GM21576 (cell line): ENCODE data around the gene NTM.

Experiments
- ATAC-seq: cut with Tn5 transposase; IDR thresholded peaks from one replicate; pipeline ENCODE4 v1.9.1; 2021; ENCODE audit warnings: mild to moderate bottlenecking, moderate library complexity; ENCODE audit not compliant: unreplicated experiment

NTM gene

DNA sequence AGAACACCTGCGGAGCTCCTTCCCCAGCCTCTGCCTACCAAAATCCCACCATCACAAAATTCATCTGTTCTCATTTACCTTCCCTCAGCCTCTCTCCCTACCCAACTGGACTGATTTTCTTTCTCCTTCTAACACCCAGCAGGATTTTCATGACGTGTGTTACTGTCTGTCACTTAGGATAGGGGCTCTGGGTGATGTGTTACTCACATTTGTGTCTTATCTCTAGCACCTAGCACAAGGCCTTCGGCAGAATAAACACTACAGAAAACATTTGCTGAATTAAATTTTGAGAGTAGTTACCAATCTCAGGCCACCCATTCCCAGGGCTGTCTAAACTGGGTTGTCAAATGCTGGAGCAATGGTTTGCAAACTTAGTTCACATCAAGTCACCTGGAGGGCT, 88.0 kb downstream of the NTM start:
- ATAC-seq = no peak

DNA sequence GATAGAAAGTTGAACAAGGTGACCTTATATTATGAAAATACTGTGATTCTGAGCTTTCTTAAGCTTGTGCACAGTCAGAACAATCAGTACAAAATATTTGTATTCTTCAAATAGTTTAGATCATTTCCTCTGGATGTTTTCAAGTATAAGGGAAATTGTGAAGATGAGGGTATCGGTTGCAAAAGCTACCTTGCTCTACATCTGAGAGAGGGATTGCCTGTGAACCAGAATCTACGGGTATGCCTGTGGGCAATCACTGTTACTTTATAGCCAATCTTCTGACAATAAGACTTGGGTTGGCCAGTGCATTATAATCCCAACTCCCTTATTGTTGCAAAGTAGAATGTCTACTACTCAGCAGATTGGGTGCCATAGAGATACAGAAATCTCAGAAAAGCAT, 90.5 kb downstream of the NTM start:
- ATAC-seq = no peak

DNA sequence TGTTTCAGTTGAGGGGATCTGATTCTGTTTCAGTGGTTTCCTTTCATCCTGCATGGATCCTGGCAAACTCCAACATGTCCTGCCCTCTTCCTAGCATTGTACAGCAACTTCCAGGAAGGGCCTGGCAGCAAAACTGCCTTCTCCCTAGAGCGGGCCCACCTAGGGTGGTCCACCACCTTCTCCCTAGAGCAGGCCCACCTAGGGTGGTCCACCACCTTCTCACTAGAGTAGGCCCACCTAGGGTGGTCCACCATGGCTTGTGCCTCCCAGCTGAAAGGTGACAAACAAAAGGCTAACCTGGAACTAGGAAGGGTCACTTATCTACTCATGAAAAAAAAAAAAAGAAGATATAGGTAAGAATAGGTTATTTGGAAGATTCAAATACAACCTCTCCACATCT, 92.2 kb downstream of the NTM start:
- no peak for ATAC-seq

DNA sequence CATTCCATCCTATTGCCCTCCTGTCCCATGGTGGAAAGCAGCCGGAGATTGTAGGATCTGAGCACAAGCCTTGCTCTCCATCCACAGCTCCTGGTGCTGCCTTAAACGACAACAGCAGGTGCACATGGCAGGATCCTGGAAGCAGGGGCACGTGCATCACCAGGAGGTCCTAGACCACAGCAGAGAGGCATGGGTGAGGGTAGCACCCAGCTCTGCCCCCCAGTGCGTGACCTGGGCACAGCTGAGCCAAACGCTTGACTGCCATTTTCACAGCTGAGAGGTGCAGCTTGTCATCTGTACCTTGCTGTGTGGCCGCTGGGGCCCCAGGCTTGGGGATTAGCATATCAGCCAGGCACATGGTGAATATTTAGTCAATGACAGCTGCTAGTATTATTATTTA, 92.7 kb downstream of the NTM start:
- no peak for ATAC-seq

DNA sequence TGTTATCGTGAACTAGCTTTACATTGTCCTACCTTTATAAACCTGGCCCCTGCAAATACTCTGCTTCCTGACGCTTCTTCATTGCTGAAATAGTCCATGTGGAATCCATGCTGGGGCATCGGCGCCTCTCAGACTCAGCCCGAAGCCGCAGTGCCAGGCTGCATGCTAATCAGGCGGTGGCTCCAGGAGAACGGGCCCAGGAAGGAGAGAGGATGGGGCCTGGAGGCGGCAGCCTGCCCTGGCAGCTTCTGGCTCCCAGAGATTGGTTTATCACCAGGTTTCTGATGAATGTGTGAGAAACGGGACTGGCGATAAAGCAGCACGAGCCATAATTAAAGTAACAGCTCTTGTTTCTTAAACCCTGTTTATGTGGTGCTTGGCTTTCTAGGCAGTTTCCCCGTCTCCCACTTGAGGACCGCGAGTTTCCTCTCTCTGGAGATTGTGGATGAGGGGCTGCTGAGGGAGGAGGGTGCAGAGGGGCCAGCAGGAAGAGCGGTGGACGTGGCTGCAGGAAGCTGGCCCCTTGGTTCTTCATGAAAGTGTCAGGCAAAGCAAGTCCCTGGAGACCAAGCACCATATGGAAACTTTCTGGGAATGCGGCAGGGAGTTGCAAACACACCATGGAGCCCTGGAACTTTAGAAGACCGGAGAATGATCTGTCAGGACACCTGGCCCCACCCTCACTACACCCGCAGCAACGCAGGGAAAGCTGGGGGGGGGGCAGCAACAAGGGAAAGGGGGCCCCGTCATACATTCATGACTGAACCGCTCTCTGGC, 93.4 kb downstream of the NTM start:
- no peak for ATAC-seq

DNA sequence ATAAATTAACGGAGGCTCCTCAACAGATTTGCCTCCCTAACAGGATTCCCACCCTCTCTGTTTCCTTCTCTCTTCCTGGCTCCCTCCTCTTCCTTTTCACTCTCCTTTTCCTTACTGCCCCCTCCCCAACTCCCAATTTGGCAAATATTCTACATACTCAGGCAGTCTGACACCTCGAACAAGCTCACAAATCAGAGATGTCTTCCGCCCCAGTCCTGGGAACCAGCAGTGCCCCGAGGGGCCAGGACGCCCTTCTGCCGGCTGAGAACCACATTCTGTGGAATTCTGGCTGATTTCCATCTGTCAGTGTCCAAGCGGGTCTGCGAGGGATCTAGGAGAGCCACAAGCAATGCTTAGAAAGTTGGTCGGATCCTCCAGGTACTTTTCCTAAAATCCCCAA, 94.0 kb downstream of the NTM start:
- ATAC-seq = no peak

DNA sequence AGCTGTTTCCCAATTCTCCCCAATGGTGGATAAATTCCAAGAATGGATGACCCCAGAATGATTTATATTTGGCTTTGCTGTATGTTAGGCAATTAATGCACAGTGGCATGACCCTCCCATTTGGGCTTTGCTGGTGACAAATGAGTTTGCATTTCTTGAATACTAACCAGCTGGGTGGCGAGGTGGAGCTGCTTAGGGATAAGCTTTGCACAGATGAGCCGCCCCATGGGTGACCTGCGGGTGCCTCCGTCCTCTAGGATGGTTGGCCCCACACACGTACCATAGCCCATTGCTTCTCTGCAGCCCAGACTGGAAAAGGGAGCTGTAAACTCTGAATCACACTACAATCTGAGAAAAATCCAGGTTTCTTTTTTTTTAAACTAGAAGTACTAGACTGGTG, 94.6 kb downstream of the NTM start:
- ATAC-seq = no peak

DNA sequence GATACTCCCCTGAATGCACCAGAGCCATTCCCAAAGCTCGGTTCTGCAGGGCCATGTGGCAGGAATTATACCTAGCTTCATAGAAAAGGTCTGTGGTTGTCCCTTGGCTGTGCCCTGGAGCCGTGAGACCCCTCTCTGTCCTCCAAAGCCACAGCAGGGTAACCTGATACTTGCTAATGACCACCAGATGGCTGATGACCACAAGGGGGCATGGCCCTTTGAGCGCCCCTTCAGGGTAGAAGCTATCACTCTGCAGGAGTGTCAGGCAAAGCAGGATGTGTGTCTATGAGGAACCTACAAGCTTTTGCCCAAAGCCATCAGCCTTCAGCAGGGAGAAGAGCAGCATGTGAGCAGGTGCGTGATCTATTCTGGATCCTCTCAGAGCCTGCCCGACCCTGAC, 95.3 kb downstream of the NTM start:
- ATAC-seq = no peak

DNA sequence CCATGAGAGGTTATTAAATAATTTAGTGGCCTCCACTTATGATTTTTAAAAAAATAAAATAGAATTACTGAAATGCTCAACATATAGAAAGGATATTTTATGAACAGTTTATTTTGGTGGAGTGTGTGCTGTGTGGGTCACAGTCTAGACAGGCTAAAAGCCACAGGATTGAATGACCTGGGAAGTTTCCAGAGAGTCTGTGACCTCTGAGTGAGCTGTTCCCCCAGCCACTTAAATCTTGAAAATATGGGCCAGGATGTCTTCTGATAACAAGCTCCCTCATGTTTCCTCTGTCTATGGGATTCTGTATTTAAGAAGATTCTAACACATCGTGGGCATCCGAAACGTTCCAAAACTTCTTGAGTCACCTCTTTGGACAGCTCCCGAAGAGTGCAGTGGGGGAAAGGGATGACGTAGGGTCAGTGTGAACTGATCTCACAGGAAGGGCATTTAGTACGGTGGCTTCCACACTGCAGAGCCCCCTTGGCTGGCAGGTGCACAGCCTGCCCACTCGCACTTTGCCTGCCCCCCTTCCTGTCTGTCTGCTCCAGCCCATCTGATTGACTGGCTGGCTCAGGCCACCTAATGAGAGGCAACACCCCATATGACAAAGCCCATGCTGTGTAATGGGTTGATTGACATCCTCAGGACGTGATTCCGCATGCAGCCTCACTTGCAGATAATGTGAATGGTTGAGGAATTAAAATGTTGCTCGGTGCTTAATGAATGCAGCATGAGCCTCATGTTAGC, 97.4 kb downstream of the NTM start:
- ATAC-seq = no peak

DNA sequence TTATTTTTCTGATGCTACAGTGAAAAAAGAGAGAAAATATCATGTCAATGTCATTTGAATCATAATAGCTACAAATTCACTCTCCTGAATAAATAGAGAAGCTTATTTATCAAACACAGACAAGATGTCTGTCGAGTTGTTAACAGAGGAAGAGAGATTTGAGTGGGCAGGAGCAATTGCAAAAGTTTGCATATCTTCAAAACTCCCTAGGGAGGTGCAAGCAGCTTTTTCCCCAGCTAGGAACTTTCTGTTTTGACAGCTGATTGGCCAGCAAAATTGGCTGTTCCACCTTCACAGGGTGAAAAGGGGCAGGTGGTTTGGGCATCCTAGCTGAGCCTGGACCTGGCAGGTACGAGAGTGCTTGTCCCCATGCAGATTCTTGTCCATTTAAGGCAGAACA, 98.2 kb downstream of the NTM start:
- ATAC-seq = no peak

DNA sequence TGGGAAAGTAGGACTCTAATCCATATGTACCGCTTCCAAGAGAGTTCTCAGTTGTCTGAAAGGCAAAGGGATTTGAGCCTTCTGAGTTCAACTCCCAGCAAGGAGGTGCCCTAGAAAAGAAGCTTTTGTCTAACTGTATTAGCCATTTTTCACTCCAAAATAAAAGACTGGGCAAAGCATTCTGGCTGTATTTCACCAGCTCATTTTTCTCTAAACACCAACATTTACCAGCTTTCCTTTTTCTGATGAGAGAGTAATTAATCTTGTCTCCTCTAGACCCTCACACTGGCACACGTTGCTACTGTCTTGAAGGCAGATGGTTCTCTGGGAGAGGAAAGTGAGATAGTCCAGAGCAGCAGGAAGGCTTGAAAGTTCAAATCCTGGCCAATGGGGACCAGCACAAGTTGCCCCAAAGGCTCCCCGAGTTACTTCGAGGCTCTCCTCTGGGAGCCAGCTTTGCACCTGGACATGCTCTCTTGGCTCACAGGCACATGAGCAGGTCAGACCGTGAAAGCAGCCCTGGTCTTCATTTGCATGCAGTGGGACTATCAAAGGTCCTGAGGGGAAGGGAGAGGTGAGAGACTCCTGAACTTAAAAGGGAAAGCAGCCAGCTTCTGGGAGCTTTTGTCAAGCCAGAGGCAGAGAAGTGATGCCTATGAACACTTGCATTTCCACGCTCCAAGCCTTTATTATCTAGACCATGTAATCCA, 100.0 kb downstream of the NTM start:
- ATAC-seq = no peak

DNA sequence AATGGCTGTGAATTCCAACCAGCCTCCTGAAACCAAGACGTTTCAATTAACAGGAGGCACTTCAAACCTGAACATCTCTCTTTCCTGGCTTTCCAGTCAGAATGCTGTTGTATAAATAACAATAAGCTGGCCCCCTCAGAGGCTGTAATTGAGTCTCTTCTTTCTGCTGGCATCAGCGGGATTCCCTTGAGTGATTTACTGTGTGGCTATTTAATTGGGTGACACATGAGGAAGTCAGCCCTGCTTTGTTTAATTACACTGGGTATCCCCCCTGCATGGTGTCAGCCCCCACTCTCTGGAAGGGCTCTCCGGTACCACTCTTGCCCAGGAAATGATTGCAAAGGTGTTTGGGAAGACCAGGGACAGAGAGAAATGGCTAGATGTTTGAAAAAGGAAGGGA, 101.6 kb downstream of the NTM start:
- ATAC-seq = no peak

DNA sequence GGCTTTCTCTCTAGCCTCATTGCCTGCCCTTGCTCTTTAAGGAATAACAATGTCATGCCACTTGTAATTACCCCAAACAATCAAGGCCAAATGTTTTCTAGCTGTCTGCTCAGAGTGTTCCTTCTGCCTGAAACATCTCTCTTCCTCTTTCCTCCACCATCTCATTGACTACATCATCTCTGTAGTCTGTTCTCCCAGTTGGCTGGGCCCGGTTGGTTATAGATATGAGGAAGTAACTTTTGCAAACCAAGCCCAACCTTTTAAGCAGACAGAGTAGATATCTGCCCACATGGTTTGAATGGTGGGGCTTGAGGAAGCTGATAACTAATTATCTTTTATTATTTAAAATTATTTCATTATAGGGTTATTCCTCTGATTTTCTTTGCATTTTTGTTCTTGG, 104.5 kb downstream of the NTM start:
- ATAC-seq = no peak

DNA sequence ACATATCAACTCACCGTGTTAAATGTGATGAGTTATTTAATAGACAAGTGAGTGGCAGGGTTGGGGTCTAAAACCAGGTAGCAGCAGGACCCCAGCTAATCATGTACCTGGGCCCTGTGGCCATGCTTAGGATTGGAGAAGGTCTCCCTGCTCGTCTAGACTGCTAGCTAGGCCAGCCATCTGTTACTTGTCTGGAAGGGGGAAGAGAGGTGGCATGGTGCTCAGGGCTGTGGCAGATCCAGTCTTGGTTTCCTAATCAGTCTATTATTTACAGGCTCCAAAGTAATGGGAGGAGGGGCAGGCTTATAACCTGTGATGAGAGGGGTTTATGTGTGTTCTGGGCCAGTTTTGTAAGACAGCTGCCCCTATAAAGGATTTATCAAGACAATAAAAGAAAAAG, 105.9 kb downstream of the NTM start:
- no peak for ATAC-seq

DNA sequence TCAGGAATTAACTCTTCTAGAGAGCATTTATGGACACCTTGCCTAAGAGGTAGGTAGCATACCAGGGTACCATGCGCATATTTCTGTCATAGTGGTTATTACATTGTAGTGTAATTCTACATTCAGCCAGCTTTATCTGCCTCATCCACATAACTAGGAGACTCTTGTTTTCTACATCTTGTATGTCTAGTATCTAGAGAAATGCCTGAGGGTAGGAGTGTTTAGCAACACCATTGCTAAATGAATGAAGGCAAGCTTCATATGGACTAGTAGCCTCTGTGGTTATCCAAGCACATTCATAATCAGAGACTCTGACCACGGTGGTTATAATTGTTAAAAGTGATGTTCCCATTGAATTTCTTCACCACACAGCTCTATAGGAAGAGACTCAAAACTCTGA, 107.9 kb downstream of the NTM start:
- ATAC-seq = no peak

DNA sequence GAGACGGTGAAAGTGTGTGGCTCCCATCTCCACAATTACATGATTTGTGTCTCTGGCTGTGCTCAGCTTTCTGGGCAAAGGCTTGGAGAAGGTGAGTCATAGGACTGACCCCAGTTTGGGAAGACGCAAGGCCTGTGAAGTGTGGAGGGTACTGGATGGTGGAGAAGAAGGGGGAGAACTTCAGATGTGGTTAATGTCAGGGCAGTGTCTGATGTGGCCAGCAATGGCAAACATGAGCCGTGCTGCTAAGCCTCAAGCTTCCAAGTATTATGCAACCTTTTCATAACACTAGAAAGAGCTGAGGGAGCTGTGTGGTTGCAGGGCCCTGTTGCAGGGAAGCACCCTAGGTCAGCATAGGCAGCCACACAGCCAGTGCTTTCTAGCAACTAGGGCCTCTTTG, 110.9 kb downstream of the NTM start:
- no peak for ATAC-seq

DNA sequence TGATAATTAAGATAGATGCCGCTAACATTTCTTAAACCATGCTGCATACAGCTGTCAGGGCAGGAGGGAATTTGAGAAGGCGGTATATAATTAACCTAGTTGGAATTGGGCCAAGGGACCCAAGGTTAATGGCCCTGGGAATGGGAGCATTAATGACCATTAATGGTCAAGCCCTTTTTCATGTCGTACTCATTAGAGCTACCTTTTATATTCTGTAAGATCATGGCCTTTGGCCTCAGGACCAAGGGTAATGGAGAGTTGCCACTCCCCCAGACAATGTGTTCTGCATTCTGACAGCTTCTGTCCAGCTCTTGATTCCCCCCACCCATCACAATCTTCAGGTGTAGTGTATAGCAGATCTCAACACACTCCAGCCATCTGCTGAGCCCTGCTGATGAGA, 111.6 kb downstream of the NTM start:
- no peak for ATAC-seq

DNA sequence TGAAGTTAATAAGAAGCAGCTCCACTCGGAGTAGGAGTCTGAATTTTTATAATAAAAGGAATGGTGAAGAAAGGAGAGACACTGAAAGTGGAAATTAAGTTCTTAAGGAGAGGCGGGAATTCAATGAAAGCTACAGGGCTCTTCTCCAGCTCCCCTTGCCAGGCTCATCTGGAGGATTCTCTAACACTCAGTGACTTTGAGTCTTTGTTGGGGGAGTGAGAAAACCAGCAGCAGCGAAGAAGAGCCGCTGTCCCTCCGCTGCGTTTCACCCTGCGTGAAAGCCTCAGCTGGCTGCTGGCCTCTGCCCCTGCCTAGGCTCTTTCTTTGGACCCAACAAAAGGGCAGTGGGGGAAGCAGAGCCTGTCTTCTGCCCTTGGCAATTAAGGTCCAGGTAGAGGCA, 113.0 kb downstream of the NTM start:
- no peak for ATAC-seq

DNA sequence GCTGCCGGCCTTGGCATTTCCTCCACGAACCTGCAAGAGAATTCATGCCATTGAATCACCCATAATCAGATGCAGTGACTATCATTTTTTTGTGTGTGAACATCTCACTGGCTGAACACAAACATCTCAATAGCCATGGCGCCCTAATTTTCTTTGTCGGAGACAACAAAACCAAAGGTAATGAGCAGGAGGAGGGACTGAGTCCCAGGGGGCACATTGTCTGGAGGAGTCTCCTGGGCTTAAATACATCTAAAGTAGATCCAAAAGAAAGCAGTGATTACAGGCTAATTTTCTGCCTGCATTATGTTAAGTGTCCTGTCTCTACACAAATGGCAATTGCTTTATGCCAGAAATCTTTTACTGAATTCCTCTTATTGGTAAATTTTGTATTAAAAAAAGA, 113.5 kb downstream of the NTM start:
- ATAC-seq = no peak

DNA sequence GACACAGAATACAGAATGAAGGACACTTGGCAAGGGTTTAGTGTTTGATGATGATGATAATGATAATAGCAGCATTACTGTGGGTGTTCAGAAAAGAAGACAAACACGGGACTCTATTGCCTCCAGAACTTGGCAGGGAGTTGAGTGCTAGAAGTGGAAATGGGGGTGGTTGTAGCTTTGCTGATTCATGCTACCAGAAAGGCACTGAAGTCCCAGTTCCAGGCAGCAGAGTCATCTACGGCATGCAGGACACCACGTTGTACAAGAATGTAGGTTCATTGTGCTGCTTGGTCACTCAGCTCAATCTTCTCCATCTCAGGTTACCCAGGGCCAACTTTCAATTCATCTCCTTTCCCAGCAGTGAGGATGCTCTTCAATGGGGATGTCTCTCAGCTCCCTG, 115.7 kb downstream of the NTM start:
- no peak for ATAC-seq

DNA sequence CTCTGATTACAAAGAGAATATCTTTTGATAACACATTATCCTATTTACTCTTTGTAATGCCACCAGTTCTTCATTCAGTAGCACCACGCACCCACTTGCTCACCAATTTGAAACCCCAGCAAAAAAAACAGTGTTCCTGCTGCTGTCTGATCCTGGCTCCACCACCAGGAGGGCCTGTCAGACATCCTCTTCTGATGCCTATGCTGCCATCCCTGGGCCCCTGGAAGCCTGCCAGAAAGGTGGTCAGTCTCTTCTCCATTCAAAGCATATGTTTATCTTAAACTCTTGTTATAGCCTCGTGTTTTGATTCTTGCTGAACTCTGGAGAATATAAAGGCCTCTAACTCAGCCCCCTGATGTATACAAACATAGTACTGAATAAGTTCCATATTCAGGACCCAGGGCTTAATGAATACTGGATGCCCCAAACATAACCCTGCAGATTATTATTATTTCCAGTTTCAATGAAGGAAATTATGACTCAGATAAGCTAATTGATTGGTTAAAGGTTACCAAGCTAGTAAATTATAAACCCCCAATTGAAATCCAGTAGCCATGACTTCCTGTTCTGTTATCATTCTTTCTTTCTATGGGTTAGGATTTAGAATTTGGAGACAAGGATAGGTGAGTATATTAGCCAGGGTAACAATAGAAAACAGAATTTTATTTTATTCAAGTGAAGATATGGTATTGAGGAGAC, 116.7 kb downstream of the NTM start:
- ATAC-seq = no peak
